ENCODE measurements around the gene SOX8.

The SOX8 gene

DNA sequence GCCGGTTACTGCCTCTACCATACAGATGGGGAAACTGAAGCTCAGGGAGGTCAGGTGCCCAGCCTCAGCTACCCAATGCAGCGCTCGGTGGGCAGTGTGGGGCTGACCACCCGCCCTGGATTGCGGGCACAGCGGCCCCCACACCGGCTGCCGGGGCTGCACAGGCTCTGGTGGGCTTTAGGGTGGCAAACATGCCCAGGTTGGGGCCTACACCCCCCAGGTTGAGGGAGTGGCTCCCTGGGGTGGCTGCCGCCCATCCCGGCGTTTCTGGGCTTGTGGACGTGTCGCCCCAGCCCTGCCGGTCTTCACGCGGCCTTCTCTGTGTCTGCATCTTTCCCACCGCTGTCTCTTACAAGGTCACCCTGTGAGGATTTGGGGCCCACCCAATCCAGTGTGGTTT is 50.1 kb downstream of the SOX8 start:
- Histone ChIP-seq H3K9me3 (ENCODE audit: low read length) (no peaks in the 10 kb centered on the region), H3K27me3 (ENCODE audit: insufficient read depth, low read length) (peaks cover 3% of the 10 kb centered on the region; the same call in 1 of the 2 replicates), H3K9ac (ENCODE audit: low read length) (no peak overlapping the region), H4K20me1 (ENCODE audit: insufficient read depth, low read length) (no peaks in the 10 kb centered on the region), H3F3A (ENCODE audit: insufficient read depth, low read length) (no peaks in the 10 kb centered on the region), H3K27ac (ENCODE audit: low read depth, low read length, poor library complexity, severe bottlenecking) (no peak overlapping the region), H2AFZ (ENCODE audit: low read length) (no peak overlapping the region), H3K36me3 (ENCODE audit: insufficient read depth, low read length) (no peaks in the 10 kb centered on the region), H3K9me2 (ENCODE audit: low read depth, low read length) (no peaks in the 10 kb centered on the region), H3K4me1 (ENCODE audit: insufficient read depth, low read length, severe bottlenecking) (no peaks in the 10 kb centered on the region), H3K4me3 (ENCODE audit: low read depth, low read length, poor library complexity, severe bottlenecking) (no peak overlapping the region), H3K4me2 (ENCODE audit: low read length) (no peak overlapping the region), H3K79me2 (ENCODE audit: insufficient read depth, low read length) (no peaks in the 10 kb centered on the region)
- TF ChIP-seq, protein P1, sequence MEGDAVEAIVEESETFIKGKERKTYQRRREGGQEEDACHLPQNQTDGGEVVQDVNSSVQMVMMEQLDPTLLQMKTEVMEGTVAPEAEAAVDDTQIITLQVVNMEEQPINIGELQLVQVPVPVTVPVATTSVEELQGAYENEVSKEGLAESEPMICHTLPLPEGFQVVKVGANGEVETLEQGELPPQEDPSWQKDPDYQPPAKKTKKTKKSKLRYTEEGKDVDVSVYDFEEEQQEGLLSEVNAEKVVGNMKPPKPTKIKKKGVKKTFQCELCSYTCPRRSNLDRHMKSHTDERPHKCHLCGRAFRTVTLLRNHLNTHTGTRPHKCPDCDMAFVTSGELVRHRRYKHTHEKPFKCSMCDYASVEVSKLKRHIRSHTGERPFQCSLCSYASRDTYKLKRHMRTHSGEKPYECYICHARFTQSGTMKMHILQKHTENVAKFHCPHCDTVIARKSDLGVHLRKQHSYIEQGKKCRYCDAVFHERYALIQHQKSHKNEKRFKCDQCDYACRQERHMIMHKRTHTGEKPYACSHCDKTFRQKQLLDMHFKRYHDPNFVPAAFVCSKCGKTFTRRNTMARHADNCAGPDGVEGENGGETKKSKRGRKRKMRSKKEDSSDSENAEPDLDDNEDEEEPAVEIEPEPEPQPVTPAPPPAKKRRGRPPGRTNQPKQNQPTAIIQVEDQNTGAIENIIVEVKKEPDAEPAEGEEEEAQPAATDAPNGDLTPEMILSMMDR (IDR thresholded peaks at IDR 0.05; ENCODE audit: low read length), result no peak
- no peak for TF ChIP-seq EZH2 (IDR thresholded peaks at IDR 0.05; ENCODE audit: borderline replicate concordance, low read length)

DNA sequence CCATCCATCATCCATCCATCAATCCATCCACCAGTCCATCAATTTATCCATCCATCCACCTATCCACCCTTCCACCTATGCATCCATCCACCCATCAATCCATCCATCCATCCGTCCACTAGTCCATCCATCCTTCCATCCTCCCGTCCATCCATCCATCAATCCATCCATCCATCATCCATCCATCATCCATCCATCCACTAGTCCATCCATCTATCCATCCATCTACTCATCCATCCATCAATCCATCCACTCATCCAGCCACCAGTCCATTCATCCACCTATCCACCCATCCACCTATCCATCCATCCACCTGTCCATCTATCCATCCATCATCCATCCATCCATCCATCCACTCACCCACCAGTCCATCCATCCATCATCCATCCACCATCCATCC is 51.0 kb downstream of the SOX8 start:
- no peaks in the 10 kb centered on the region for H4K20me1 ChIP-seq (ENCODE audit: insufficient read depth, low read length)
- no peak overlapping the region for H3K4me2 ChIP-seq (ENCODE audit: low read length)
- H3K36me3 ChIP-seq (ENCODE audit: insufficient read depth, low read length), result no peaks in the 10 kb centered on the region
- no peaks in the 10 kb centered on the region for H3K9me2 ChIP-seq (ENCODE audit: low read depth, low read length)
- no peaks in the 10 kb centered on the region for H3K79me2 ChIP-seq (ENCODE audit: insufficient read depth, low read length)
- H3K27me3 ChIP-seq (ENCODE audit: insufficient read depth, low read length), result no peaks in the 10 kb centered on the region
- no peaks in the 10 kb centered on the region for H3K9me3 ChIP-seq (ENCODE audit: low read length)
- H3K27ac ChIP-seq (ENCODE audit: low read depth, low read length, poor library complexity, severe bottlenecking), result no peak overlapping the region
- no peak for TF ChIP-seq EZH2 (IDR thresholded peaks at IDR 0.05; ENCODE audit: borderline replicate concordance, low read length)
- TF ChIP-seq, protein P1 (IDR thresholded peaks at IDR 0.05; ENCODE audit: low read length), result no peak
- H2AFZ ChIP-seq (ENCODE audit: low read length), result no peak overlapping the region
- H3K4me3 ChIP-seq (ENCODE audit: low read depth, low read length, poor library complexity, severe bottlenecking), result no peak overlapping the region
- no peak overlapping the region for H3K9ac ChIP-seq (ENCODE audit: low read length)
- no peaks in the 10 kb centered on the region for H3K4me1 ChIP-seq (ENCODE audit: insufficient read depth, low read length, severe bottlenecking)
- no peaks in the 10 kb centered on the region for H3F3A ChIP-seq (ENCODE audit: insufficient read depth, low read length)

DNA sequence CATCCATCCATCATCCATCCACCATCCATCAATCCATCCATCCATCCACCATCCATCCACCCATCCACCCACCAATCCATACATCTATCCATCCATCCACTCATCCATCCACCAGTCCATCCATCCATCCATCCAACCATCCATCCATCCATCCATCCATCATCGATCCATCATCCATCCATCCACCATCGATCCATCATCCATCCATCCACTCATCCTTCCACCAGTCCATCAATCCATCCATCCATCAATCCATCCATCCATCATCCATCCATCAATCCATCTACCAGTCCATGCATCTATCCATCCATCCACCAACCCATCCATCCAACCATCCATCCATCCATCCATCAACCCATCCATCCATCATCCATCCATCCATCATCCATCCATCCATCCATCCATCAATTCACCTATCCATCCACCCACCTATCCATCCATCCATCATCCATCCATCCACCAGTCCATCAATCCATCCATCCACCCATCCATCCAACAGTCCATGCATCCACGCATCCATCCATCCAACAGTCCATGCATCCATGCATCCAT is 51.6 kb downstream of the SOX8 start:
- no peaks in the 10 kb centered on the region for H3K4me1 ChIP-seq (ENCODE audit: insufficient read depth, low read length, severe bottlenecking)
- H3K9ac ChIP-seq (ENCODE audit: low read length), result no peak overlapping the region
- TF ChIP-seq EZH2 (IDR thresholded peaks at IDR 0.05; ENCODE audit: borderline replicate concordance, low read length), result no peak
- TF ChIP-seq, protein P1 (IDR thresholded peaks at IDR 0.05; ENCODE audit: low read length), result no peak
- H3K79me2 ChIP-seq (ENCODE audit: insufficient read depth, low read length), result no peaks in the 10 kb centered on the region
- H3K27ac ChIP-seq (ENCODE audit: low read depth, low read length, poor library complexity, severe bottlenecking), result no peak overlapping the region
- H3K36me3 ChIP-seq (ENCODE audit: insufficient read depth, low read length), result no peaks in the 10 kb centered on the region
- no peak overlapping the region for H3K4me3 ChIP-seq (ENCODE audit: low read depth, low read length, poor library complexity, severe bottlenecking)
- H3K27me3 ChIP-seq (ENCODE audit: insufficient read depth, low read length), result no peaks in the 10 kb centered on the region
- no peaks in the 10 kb centered on the region for H3F3A ChIP-seq (ENCODE audit: insufficient read depth, low read length)
- no peaks in the 10 kb centered on the region for H3K9me2 ChIP-seq (ENCODE audit: low read depth, low read length)
- H2AFZ ChIP-seq (ENCODE audit: low read length), result no peak overlapping the region
- H3K4me2 ChIP-seq (ENCODE audit: low read length), result no peak overlapping the region
- no peaks in the 10 kb centered on the region for H3K9me3 ChIP-seq (ENCODE audit: low read length)
- no peaks in the 10 kb centered on the region for H4K20me1 ChIP-seq (ENCODE audit: insufficient read depth, low read length)
